Esophagus muscularis mucosa (tissue), 4 donors: ENCODE results near the gene ACTR10.

ENCODE experiments used
- EP300 ChIP-seq: sonication (generic); formaldehyde crosslinking; IDR thresholded peaks from one replicate; pipeline ENCODE4 v1.6.1; 2017; ENCODE audit warnings: antibody characterized with exemption
- POLR2A ChIP-seq: fragments of 450-650 bp; IDR thresholded peaks from one replicate; pipeline ENCODE4 v1.6.1; 2017; ENCODE audit warnings: antibody characterized with exemption, moderate library complexity, mild to moderate bottlenecking, low read depth
- TF ChIP-seq, protein P1 (sequence below), 3 experiments: fragments of 200-600 bp in 2 of 3; fragments of 450-650 bp in 1 of 3; sonication (generic) in 2 of 3; IDR thresholded peaks; one replicate each; pipeline ENCODE4 v1.5.1; 2017 to 2019; ENCODE audit warnings: antibody characterized with exemption in 3 of 3, mild to moderate bottlenecking in 2 of 3, moderate library complexity in 1 of 3

DNA sequence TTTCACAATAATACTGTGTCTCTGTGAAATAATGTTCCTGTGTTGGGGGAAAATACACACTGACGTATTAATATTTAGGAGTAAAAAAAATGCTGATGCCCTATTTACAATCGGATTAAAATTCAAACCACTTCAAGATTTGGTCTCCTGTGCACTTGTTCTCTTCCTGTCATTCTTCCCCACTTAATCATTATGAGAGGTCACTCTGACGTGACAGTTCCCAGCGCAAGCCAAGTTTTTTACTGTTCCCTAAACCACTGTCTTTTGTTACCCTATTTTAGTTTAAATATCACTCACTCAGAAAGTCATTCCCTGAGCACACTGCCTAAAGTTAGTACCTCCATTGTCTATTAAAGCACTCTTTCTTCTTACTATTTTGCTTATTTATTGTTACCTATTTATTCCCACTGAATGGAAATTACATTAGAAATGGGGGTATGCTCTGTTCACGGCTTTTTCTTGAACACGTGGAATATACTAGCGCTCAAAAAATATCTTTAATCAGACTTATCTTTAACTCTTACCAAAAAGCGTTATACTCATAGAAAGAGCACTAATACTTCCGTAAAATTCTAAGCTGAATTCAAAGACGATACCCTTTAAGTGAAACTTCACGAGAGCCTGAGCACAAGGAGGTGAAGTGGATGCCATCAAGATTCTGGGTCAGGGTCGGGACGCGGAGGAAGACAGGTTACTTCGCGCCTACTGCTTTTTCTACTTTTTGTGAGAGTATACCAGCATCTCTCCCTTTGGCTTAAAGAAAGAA is 44.0 kb downstream of the ACTR10 start:
- TF ChIP-seq EP300 (no peak), POLR2A (no peak)
- TF ChIP-seq, protein P1, sequence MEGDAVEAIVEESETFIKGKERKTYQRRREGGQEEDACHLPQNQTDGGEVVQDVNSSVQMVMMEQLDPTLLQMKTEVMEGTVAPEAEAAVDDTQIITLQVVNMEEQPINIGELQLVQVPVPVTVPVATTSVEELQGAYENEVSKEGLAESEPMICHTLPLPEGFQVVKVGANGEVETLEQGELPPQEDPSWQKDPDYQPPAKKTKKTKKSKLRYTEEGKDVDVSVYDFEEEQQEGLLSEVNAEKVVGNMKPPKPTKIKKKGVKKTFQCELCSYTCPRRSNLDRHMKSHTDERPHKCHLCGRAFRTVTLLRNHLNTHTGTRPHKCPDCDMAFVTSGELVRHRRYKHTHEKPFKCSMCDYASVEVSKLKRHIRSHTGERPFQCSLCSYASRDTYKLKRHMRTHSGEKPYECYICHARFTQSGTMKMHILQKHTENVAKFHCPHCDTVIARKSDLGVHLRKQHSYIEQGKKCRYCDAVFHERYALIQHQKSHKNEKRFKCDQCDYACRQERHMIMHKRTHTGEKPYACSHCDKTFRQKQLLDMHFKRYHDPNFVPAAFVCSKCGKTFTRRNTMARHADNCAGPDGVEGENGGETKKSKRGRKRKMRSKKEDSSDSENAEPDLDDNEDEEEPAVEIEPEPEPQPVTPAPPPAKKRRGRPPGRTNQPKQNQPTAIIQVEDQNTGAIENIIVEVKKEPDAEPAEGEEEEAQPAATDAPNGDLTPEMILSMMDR (IDR thresholded peaks at IDR 0.05): no peak
